IPS-NIHi7 (cell line): ENCODE results near the gene MAGI3.
"Not testable (repeated sequence)": the region's sequence is repeated elsewhere in the genome, so short reads cannot be mapped to it uniquely, and the experiment has no call there.

Experiments used
- DNase-seq: peaks from one replicate; pipeline ENCODE4 v3.0.0; 2012; ENCODE audit warnings: mixed read lengths; ENCODE audit errors: extremely low spot score

MAGI3 gene

GRCh38 chr1:113515498-113515897, 125.2 kb downstream of the MAGI3 start:
- no peak for DNase-seq

- DNase-seq = no peak
Measured at GRCh38 chr1:113517346-113517745, 127.0 kb downstream of the MAGI3 start.

GRCh38 chr1:113517983-113518382, 127.7 kb downstream of the MAGI3 start:
- no peak for DNase-seq

GRCh38 chr1:113519556-113519955, 129.2 kb downstream of the MAGI3 start:
- DNase-seq = no peak

GRCh38 chr1:113530021-113530420, 139.7 kb downstream of the MAGI3 start:
- DNase-seq = no peak

GRCh38 chr1:113531321-113531720, 141.0 kb downstream of the MAGI3 start:
- no peak for DNase-seq

- DNase-seq = no peak
Measured at GRCh38 chr1:113533061-113533460, 142.7 kb downstream of the MAGI3 start.

GRCh38 chr1:113534130-113534817, 144.0 kb downstream of the MAGI3 start:
- DNase-seq = no peak

- no peak for DNase-seq
Measured at GRCh38 chr1:113534875-113535274, 144.6 kb downstream of the MAGI3 start.

GRCh38 chr1:113536182-113536780, 146.0 kb downstream of the MAGI3 start:
- no peak for DNase-seq

- no peak for DNase-seq
Measured at GRCh38 chr1:113538225-113538624, 147.9 kb downstream of the MAGI3 start.

GRCh38 chr1:113540335-113540734, 150.0 kb downstream of the MAGI3 start:
- DNase-seq = no peak

GRCh38 chr1:113541106-113541505, 150.8 kb downstream of the MAGI3 start:
- DNase-seq = no peak

GRCh38 chr1:113542221-113542701, 151.9 kb downstream of the MAGI3 start:
- no peak for DNase-seq

GRCh38 chr1:113543110-113543509, 152.8 kb downstream of the MAGI3 start:
- no peak for DNase-seq

GRCh38 chr1:113545210-113545609, 154.9 kb downstream of the MAGI3 start:
- DNase-seq = no peak

- DNase-seq = no peak
Measured at GRCh38 chr1:113545626-113546025, 155.3 kb downstream of the MAGI3 start.

GRCh38 chr1:113551728-113552127, 161.4 kb downstream of the MAGI3 start:
- DNase-seq = no peak

- DNase-seq = no peak
Measured at GRCh38 chr1:113552244-113552643, 161.9 kb downstream of the MAGI3 start.

- DNase-seq = no peak
Measured at GRCh38 chr1:113557187-113557586, 166.9 kb downstream of the MAGI3 start.

- DNase-seq = no peak
Measured at GRCh38 chr1:113565621-113566020, 175.3 kb downstream of the MAGI3 start.

GRCh38 chr1:113567427-113567826, 177.1 kb downstream of the MAGI3 start:
- no peak for DNase-seq

GRCh38 chr1:113575744-113576260, 185.5 kb downstream of the MAGI3 start:
- DNase-seq = not testable (repeated sequence)
